ENCODE data around the gene TDRD9. TPM values are rescaled to one million over a fixed set of nuclear protein-coding genes. Genes with fewer than 3 reads are reported as not detected.

Gene TDRD9
- total RNA-seq, 2 donors from 2014 or later = 0.95 TPM; not detected in 1

DNA sequence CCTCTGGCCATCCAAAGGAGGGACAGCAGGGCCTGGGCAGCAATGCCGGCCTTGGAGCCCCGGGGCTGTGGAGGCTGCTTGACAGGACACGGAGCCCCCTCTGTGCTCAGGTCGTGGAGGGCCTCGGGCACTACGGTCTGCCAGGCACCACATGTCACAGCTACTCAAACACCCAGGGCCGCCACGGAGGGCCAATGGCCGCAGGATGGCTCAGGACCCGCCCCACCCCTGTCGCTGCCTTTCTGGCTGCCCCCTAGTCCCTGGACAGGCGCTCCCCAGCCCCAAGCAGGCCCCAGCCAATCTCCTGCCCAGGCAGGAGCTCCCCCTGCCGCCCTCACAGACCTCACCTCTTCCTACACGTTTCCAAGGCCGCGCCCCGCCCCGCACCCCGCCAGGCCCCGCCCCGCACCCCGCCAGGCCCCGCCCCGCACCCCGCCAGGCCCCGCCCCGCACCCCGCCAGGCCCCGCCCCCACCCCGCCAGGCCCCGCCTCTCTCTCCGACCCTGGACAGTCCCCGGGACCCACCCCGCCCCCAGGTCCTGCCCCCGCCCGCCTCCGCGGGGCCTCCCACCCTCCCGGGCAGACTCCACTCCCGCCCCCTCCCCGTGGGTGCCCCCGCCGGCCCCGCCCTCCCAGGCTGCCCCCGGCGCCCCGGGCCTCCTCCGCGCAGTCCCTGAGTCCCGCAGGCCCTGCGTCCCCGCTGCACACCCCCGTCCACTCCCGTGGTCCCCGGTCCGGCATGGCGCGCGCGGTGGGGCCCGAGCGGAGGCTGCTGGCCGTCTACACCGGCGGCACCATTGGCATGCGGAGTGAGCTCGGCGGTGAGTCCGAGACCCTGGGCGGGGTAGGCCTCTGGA lies 157.0 kb downstream of the TDRD9 start, which contains the start of gene ASPG:
TSS of gene ASPG (plus strand) at position 669 of the 857 bp plus-strand sequence. CDS start at position 740, 71 bp downstream.
- no peaks in the 10 kb centered on the region for H3K36me3 Mint-ChIP-seq (ENCODE audit: low read depth)
- H3K27ac Mint-ChIP-seq = no peak within 1 kb of the TSS
- no peaks in the 10 kb centered on the region for H3K9me3 Mint-ChIP-seq
- ATAC-seq (replicated peaks) = peak; percentile 21
- H3K27me3 Mint-ChIP-seq = peaks cover 4% of the 10 kb centered on the region
- H3K4me1 Mint-ChIP-seq = no peaks in the 10 kb centered on the region
- H3K4me3 Mint-ChIP-seq = no peak within 1 kb of the TSS

GRCh38 chr14:104085889-104086201 lies 157.6 kb downstream of the TDRD9 start:
- H3K27ac Mint-ChIP-seq = no peak overlapping the region
- no peak for ATAC-seq (replicated peaks)
- no peaks in the 10 kb centered on the region for H3K9me3 Mint-ChIP-seq
- no peaks in the 10 kb centered on the region for H3K36me3 Mint-ChIP-seq (ENCODE audit: low read depth)
- H3K4me3 Mint-ChIP-seq = no peak overlapping the region
- no peaks in the 10 kb centered on the region for H3K4me1 Mint-ChIP-seq
- peaks cover 4% of the 10 kb centered on the region for H3K27me3 Mint-ChIP-seq

GRCh38 chr14:104086210-104086660 lies 158.0 kb downstream of the TDRD9 start:
- H3K27ac Mint-ChIP-seq = no peak overlapping the region
- no peak for ATAC-seq (replicated peaks)

DNA sequence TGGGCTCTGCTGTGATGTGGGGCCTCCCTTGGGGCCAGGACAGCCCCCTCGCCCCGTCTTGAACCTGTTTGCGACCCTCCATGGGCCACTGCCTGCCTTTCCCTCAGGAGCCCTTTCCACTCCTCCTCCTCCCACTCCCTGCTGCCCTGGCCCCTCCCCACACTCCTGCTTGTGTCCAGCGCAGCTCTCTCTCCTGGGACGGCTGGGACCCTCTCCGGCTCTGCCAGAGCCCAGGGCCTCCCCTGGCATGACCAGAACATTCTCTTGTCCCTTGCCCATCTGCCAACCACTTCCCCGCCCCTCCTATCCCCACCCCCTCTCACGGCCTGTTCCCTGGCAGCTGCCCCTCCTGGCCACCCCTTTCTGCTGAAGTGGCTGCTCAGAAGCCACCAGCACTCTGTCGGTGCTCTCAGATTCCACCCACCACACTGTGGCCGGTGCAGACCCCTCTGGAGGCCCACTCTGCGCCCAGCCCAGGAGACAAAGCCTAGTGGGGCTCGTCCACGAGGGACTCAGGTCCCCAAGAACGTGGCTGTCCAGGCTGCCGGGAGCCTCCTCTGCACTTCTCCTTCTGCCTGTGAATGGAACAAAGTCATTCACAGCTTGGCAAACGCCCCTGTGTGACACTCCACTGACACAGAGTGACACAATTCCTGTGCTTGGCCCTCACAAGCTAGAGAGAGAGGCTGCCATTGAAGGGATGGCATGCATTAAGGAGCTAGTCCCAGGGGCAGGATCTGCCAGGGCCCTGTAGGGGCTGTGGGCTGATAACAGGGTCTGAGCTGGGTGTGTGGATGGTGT lies 158.6 kb downstream of the TDRD9 start:
- Mint-ChIP-seq H3K36me3 (ENCODE audit: low read depth) (no peaks in the 10 kb centered on the region), H3K4me1 (no peaks in the 10 kb centered on the region), H3K9me3 (no peaks in the 10 kb centered on the region), H3K27me3 (peaks cover 4% of the 10 kb centered on the region), H3K27ac (no peak overlapping the region), H3K4me3 (no peak overlapping the region)
- no peak for ATAC-seq (replicated peaks)

More at GRCh38 chr14:104086210-104086660, 158.0 kb downstream of the TDRD9 start:
- Mint-ChIP-seq H3K27me3 (peaks cover 4% of the 10 kb centered on the region), H3K36me3 (ENCODE audit: low read depth) (no peaks in the 10 kb centered on the region), H3K4me3 (no peak overlapping the region), H3K9me3 (no peaks in the 10 kb centered on the region), H3K4me1 (no peaks in the 10 kb centered on the region)

GRCh38 chr14:104087505-104087904 lies 159.2 kb downstream of the TDRD9 start:
- no peak for ATAC-seq (replicated peaks)
- Mint-ChIP-seq H3K9me3 (no peaks in the 10 kb centered on the region), H3K4me1 (no peaks in the 10 kb centered on the region), H3K27me3 (peaks cover 4% of the 10 kb centered on the region), H3K4me3 (no peak overlapping the region), H3K36me3 (ENCODE audit: low read depth) (no peaks in the 10 kb centered on the region), H3K27ac (no peak overlapping the region)

- ATAC-seq (replicated peaks) = no peak
- H3K36me3 Mint-ChIP-seq (ENCODE audit: low read depth) = no peaks in the 10 kb centered on the region
Observed at GRCh38 chr14:104087981-104088850, 160.0 kb downstream of the TDRD9 start.

DNA sequence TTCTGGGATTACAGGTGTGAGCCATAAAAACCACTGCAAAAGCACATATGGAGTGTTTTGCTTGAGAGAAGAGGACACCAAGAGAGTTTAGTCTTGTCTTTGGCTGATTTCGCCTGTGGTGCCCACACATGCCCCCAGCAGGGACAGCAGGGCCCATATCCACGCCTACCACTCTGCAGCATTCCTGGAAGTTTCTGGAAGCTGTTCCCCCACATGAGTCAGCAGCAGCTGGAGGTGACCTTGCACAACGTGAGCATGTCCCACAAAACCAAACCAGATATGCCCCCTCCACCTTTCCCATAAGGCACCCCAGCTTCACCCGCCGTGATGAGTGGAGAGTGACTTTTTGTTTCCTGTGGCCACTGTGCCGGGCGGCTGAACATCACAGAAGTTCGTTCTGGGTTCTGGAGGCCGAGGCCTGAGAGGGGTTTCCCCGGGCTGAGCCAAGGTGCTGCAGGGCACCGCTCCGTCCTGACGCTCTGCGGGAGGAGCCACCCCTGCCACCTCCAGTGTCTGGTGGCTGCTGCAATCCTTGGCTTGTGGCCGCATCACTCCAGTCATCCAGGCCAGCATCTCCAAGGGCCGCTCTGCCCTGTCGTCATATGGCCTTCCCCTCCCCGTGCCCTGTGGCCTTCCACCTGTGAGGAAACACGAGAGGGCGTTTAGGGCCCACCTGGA lies 162.0 kb downstream of the TDRD9 start:
- Mint-ChIP-seq H3K4me1 (peaks cover 5% of the 10 kb centered on the region), H3K4me3 (no peak overlapping the region), H3K27ac (no peak overlapping the region), H3K9me3 (no peaks in the 10 kb centered on the region), H3K36me3 (ENCODE audit: low read depth) (no peaks in the 10 kb centered on the region), H3K27me3 (no peaks in the 10 kb centered on the region)
- no peak for ATAC-seq (replicated peaks)

More at GRCh38 chr14:104087981-104088850, 160.0 kb downstream of the TDRD9 start:
- no peak overlapping the region for H3K4me3 Mint-ChIP-seq
- no peak overlapping the region for H3K27ac Mint-ChIP-seq
- no peaks in the 10 kb centered on the region for H3K9me3 Mint-ChIP-seq
- H3K27me3 Mint-ChIP-seq = peaks cover 4% of the 10 kb centered on the region
- H3K4me1 Mint-ChIP-seq = no peaks in the 10 kb centered on the region

GRCh38 chr14:104091061-104091926 lies 163.0 kb downstream of the TDRD9 start:
- Mint-ChIP-seq H3K36me3 (ENCODE audit: low read depth) (no peaks in the 10 kb centered on the region), H3K9me3 (no peaks in the 10 kb centered on the region), H3K4me1 (peaks cover 5% of the 10 kb centered on the region), H3K27ac (no peak overlapping the region), H3K4me3 (no peak overlapping the region), H3K27me3 (no peaks in the 10 kb centered on the region)
- no peak for ATAC-seq (replicated peaks)

DNA sequence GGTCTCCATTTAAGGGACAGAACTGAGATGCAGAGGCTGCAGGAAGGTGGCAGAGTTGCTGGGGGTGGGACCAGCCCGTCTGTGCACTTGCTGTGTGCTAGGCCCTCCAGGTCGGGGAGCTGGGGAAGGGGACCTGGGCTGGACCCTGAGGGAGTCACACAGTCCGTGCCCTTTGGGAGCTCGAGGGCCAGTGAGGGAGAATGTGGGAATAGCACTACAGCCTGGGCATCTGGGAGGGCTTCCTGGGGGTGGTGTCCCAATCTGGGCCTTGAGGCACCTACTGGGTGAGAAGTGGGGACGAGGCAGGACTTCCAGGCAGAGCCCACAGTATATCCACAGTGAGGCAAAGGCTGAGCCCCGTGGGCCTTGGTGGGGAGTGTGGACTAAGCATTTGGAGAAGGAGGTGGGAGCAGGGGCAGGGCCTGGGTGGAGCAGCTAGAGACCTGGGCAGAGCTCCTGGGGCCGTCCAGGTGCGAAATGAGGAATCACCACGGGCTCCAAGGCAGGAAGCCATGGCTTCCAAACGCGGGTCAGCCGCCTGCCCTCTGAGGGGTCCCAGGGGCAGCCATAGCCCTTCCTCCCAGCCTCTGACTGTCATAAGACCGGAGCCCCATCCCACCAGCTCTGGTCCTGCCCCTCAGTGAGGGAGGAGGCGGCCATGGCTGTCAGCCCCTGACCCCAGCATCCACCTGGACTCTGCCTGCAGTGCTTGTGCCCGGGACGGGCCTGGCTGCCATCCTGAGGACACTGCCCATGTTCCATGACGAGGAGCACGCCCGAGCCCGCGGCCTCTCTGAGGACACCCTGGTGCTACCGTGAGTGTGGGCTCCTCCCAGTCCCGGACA lies 163.9 kb downstream of the TDRD9 start:
- Mint-ChIP-seq H3K27me3 (no peaks in the 10 kb centered on the region), H3K4me1 (peaks cover 5% of the 10 kb centered on the region), H3K9me3 (no peaks in the 10 kb centered on the region), H3K4me3 (no peak overlapping the region), H3K27ac (no peak overlapping the region), H3K36me3 (ENCODE audit: low read depth) (no peaks in the 10 kb centered on the region)
- ATAC-seq (replicated peaks) = no peak

- Mint-ChIP-seq H3K4me1 (peaks cover 5% of the 10 kb centered on the region), H3K27ac (no peak overlapping the region), H3K4me3 (no peak overlapping the region), H3K27me3 (no peaks in the 10 kb centered on the region), H3K9me3 (no peaks in the 10 kb centered on the region), H3K36me3 (ENCODE audit: low read depth) (no peaks in the 10 kb centered on the region)
- no peak for ATAC-seq (replicated peaks)
Observed at GRCh38 chr14:104092931-104093365, 164.7 kb downstream of the TDRD9 start.

- no peak overlapping the region for H3K27ac Mint-ChIP-seq
- peaks cover 5% of the 10 kb centered on the region for H3K4me1 Mint-ChIP-seq
- H3K4me3 Mint-ChIP-seq = no peak overlapping the region
- no peak for ATAC-seq (replicated peaks)
- no peaks in the 10 kb centered on the region for H3K27me3 Mint-ChIP-seq
- no peaks in the 10 kb centered on the region for H3K9me3 Mint-ChIP-seq
- H3K36me3 Mint-ChIP-seq (ENCODE audit: low read depth) = no peaks in the 10 kb centered on the region
Observed at GRCh38 chr14:104093366-104094055, 165.3 kb downstream of the TDRD9 start.

Measured in activated T-helper 17 cell treated with anti-CD3 and anti-CD28 coated beads, Interleukin-2, amount 50 U/mL, for 72 hours (primary cell).